Measurements from ENCODE around the gene UGT3A2. TPM values are rescaled to one million over a fixed set of nuclear protein-coding genes. Genes with fewer than 3 reads are reported as not detected.

The UGT3A2 gene
- total RNA-seq, 1 experiment from 2014 or later = 529 TPM

DNA sequence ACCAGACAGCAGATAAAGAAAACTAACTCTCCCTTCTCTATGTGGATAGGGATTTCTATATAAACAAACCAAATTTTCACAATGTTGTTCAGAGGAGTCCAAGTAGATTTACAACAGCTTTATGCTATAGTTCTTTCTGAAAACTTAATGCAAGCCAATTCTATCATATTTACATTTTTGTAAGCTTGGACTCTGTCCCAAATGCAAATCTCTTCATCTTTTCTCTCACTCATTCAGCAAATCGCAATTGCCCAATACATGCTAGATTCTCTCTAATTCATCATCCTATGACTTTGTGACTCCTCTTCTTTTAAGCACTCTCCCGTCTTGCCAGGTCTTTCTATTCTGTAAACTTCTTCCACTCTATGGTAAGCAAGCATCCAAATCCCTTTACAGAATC is 39.1 kb upstream of the UGT3A2 start:
- POLR2A ChIA-PET (ENCODE audit: low non-redundant PET) = no interaction called here
- no peak overlapping the region for H3K27ac ChIP-seq (ENCODE audit: low read depth, low read length, poor library complexity, severe bottlenecking)
- no peak overlapping the region for H3K4me3 ChIP-seq (ENCODE audit: low read depth, low read length, poor library complexity, severe bottlenecking)
- intact Hi-C loops (cut with micrococcal nuclease; ENCODE audit: unreplicated experiment) = no loop called here
- peaks cover 10% of the 10 kb centered on the region for H3K36me3 ChIP-seq (ENCODE audit: insufficient read depth, low read length, poor library complexity, severe bottlenecking)
- H3K27me3 ChIP-seq (replicated peaks; ENCODE audit: insufficient read depth, low read depth, low read length, poor library complexity) = no peaks in the 10 kb centered on the region
- DNase-seq (ENCODE audit: low spot score) = no peak
- H3K9me3 ChIP-seq (ENCODE audit: low read depth, low read length, poor library complexity, severe bottlenecking) = no peaks in the 10 kb centered on the region
- H3K4me1 ChIP-seq (ENCODE audit: insufficient read depth, low read length, poor library complexity, severe bottlenecking) = no peaks in the 10 kb centered on the region
- TF ChIP-seq, protein P1, sequence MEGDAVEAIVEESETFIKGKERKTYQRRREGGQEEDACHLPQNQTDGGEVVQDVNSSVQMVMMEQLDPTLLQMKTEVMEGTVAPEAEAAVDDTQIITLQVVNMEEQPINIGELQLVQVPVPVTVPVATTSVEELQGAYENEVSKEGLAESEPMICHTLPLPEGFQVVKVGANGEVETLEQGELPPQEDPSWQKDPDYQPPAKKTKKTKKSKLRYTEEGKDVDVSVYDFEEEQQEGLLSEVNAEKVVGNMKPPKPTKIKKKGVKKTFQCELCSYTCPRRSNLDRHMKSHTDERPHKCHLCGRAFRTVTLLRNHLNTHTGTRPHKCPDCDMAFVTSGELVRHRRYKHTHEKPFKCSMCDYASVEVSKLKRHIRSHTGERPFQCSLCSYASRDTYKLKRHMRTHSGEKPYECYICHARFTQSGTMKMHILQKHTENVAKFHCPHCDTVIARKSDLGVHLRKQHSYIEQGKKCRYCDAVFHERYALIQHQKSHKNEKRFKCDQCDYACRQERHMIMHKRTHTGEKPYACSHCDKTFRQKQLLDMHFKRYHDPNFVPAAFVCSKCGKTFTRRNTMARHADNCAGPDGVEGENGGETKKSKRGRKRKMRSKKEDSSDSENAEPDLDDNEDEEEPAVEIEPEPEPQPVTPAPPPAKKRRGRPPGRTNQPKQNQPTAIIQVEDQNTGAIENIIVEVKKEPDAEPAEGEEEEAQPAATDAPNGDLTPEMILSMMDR (conservative IDR thresholded peaks at IDR 0.05; ENCODE audit: low read depth, low read length) = no peak
- no peak for TF ChIP-seq EZH2 (IDR thresholded peaks at IDR 0.05; ENCODE audit: borderline replicate concordance, low read depth, low read length, poor library complexity, severe bottlenecking)
- CTCF ChIA-PET = no interaction called here
- BruUV-seq (replicated peaks) = no TSS peak

DNA sequence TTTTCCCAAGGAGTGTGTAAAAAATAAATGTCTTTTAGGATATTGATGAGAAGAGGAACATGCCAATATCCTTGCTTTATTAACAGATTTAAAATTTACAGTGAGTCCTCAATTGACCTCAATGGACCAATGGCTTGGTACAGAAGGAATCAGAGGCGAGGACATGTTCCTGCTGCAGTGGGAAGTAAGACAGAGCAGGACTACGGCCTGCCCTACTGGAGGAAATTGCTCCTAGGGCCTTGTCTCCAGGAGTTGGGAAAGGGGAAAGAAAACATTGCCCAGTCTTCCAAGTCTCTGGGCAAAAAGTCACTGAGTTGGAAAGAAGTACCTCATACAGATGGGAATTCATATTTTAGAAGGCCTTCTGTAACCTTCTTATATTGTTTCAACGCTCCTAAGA is 33.1 kb upstream of the UGT3A2 start:
- intact Hi-C loops (cut with micrococcal nuclease; ENCODE audit: unreplicated experiment) = no loop called here
- peaks cover 6% of the 10 kb centered on the region for H3K9me3 ChIP-seq (ENCODE audit: low read depth, low read length, poor library complexity, severe bottlenecking)
- H3K36me3 ChIP-seq (ENCODE audit: insufficient read depth, low read length, poor library complexity, severe bottlenecking) = peaks cover 4% of the 10 kb centered on the region
- no peak overlapping the region for H3K27ac ChIP-seq (ENCODE audit: low read depth, low read length, poor library complexity, severe bottlenecking)
- ChIA-PET POLR2A (ENCODE audit: low non-redundant PET) (no interaction called here), CTCF (no interaction called here)
- no TSS peak for BruUV-seq (replicated peaks)
- TF ChIP-seq, protein P1 (conservative IDR thresholded peaks at IDR 0.05; ENCODE audit: low read depth, low read length) = no peak
- no peak for TF ChIP-seq EZH2 (IDR thresholded peaks at IDR 0.05; ENCODE audit: borderline replicate concordance, low read depth, low read length, poor library complexity, severe bottlenecking)
- H3K4me3 ChIP-seq (ENCODE audit: low read depth, low read length, poor library complexity, severe bottlenecking) = no peak overlapping the region
- H3K4me1 ChIP-seq (ENCODE audit: insufficient read depth, low read length, poor library complexity, severe bottlenecking) = no peaks in the 10 kb centered on the region
- no peaks in the 10 kb centered on the region for H3K27me3 ChIP-seq (replicated peaks; ENCODE audit: insufficient read depth, low read depth, low read length, poor library complexity)
- DNase-seq (ENCODE audit: low spot score) = no peak

DNA sequence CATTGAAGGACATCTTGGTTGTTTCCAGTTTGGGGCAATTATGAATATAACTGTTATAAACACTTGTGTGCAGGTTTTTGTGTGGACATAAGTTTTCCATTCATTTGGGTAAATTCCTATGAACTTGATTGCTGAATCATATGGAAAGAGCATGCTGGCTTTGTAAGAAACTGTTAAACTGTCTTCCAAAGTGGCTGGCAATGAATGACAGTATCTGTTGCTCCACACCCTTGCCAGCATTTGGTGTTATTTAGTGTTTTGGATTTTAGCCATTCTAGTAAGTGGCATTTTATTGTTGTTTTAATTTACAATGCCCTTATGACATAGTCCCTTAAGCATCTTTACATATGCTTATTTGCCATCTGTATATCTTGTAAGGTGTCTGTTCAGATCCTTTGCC is 29.8 kb upstream of the UGT3A2 start:
- CTCF ChIA-PET = no interaction called here
- Histone ChIP-seq H3K9me3 (ENCODE audit: low read depth, low read length, poor library complexity, severe bottlenecking) (peaks cover 6% of the 10 kb centered on the region), H3K4me3 (ENCODE audit: low read depth, low read length, poor library complexity, severe bottlenecking) (no peak overlapping the region), H3K27ac (ENCODE audit: low read depth, low read length, poor library complexity, severe bottlenecking) (no peak overlapping the region), H3K27me3 (replicated peaks; ENCODE audit: insufficient read depth, low read depth, low read length, poor library complexity) (no peaks in the 10 kb centered on the region), H3K36me3 (ENCODE audit: insufficient read depth, low read length, poor library complexity, severe bottlenecking) (no peaks in the 10 kb centered on the region), H3K4me1 (ENCODE audit: insufficient read depth, low read length, poor library complexity, severe bottlenecking) (no peaks in the 10 kb centered on the region)
- DNase-seq (ENCODE audit: low spot score) = no peak
- intact Hi-C loops (cut with micrococcal nuclease; ENCODE audit: unreplicated experiment) = no loop called here
- no peak for TF ChIP-seq EZH2 (IDR thresholded peaks at IDR 0.05; ENCODE audit: borderline replicate concordance, low read depth, low read length, poor library complexity, severe bottlenecking)
- TF ChIP-seq, protein P1 (conservative IDR thresholded peaks at IDR 0.05; ENCODE audit: low read depth, low read length) = no peak
- no TSS peak for BruUV-seq (replicated peaks)
- POLR2A ChIA-PET (ENCODE audit: low non-redundant PET) = no interaction called here

All from A673 (cell line).